ENCODE data around the gene SBNO2. TPM values are rescaled to one million over a fixed set of nuclear protein-coding genes. Genes with fewer than 3 reads are reported as not detected.
"Not testable (repeated sequence)": the region's sequence is repeated elsewhere in the genome, so short reads cannot be mapped to it uniquely, and the experiment has no call there.

SBNO2 gene
- total RNA-seq, 2 experiments from 2014 or later, result 108 to 113 TPM

- no peak overlapping the region for H3K4me3 Mint-ChIP-seq
- CTCF ChIA-PET, result no interaction called here
- H3K9me3 Mint-ChIP-seq (ENCODE audit: low read depth), result no peaks in the 10 kb centered on the region
- POLR2A ChIA-PET, result interaction anchor here (1.0 kb wide), 2 partner anchors 14 to 86 kb away, joined by 4 to 6 read pairs; no protein-coding TSS in a partner anchor
- intact Hi-C loops (cut with DNase I, micrococcal nuclease), result no loop called here
- peaks cover 21% of the 10 kb centered on the region for H3K36me3 Mint-ChIP-seq (ENCODE audit: low read depth)
- H3K4me1 Mint-ChIP-seq, result no peaks in the 10 kb centered on the region
- no peaks in the 10 kb centered on the region for H3K27me3 Mint-ChIP-seq
- ATAC-seq, result no peak
- H3K27ac Mint-ChIP-seq, result no peak overlapping the region
- no peak for DNase-seq
These were observed 57.1 kb downstream of the SBNO2 start for GRCh38 chr19:1116726-1117581.

DNA sequence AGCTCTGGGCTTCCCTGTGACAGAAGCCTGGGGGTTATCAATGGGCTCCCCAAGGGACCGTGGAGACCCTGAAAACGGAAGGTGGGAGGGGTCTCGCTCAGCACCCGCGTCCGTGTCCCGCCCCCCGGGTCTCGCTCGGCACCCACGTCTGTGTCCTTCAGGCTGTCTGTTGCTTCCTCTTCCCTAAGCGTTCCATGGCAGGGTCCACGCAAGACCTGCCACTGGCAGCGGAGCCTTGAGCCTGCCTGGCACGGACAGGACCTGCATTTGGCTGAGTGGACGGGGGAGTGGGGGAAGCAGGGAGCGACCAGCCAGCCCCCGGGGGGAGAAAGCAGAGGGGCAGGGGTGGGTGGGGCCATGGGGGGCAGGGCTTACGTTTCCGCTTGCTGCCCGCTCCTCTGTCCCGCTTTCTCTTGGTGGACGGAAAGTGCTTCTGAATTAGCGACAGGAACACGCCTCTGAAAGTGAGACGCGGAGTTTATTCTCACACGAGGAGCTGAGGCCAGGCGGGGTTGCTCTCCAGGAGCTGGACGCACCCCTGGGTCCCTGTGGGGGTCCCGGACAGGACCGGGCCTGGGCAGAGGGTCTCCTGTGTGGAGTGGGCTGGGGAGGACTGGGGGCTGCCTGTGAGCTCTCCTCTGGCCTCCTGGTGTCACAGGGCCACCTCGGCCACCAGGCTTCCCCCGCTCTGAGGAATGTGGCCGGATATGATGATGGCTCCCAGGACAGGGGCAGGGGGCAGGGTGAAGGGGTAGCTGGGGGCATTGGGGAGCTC is 58.2 kb downstream of the SBNO2 start:
- Mint-ChIP-seq H3K27ac (no peak overlapping the region), H3K9me3 (ENCODE audit: low read depth) (no peaks in the 10 kb centered on the region), H3K27me3 (no peaks in the 10 kb centered on the region), H3K4me1 (no peaks in the 10 kb centered on the region), H3K36me3 (ENCODE audit: low read depth) (peaks cover 11% of the 10 kb centered on the region), H3K4me3 (no peak overlapping the region)
- CTCF ChIA-PET, result interaction anchor here (0.6 kb wide), 1 partner anchor 9 kb away, joined by 3 read pairs; no protein-coding TSS in a partner anchor
- DNase-seq (no peak), ATAC-seq (no peak)
- POLR2A ChIA-PET, result interaction anchor here (1.0 kb wide), 1 partner anchor 15 kb away, joined by 4 read pairs; no protein-coding TSS in a partner anchor
- intact Hi-C loops (cut with DNase I, micrococcal nuclease), result no loop called here

DNA sequence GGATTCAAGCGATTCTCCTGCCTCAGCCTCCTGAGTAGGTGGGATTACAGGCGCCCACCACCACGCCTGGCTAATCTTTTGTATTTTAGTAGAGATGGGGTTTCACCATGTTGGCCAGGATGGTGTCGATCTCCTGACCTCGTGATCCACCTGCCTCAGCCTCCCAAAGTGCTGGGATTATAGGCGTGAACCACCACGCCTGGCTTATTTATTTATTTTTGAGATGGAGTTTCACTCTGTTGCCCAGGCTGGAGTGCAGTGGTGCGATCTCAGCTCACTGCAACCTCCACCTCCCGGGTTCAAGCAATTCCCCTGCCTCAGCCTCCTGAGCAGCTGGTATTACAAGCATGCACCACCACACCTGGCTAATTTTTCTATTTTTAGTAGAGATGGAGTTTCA is 59.3 kb downstream of the SBNO2 start:
- POLR2A ChIA-PET, result interaction anchor here (0.6 kb wide), 1 partner anchor 19 kb away, joined by 3 read pairs; no protein-coding TSS in a partner anchor
- ATAC-seq; CTCF ChIA-PET; H3K27ac Mint-ChIP-seq; H3K4me1 Mint-ChIP-seq; DNase-seq; H3K27me3 Mint-ChIP-seq; H3K4me3 Mint-ChIP-seq; H3K9me3 Mint-ChIP-seq (ENCODE audit: low read depth): not testable (repeated sequence)
- intact Hi-C loops (cut with DNase I, micrococcal nuclease), result loop anchor here (5.0 kb wide), 1 partner anchor 78 kb away; no protein-coding TSS in a partner anchor
- H3K36me3 Mint-ChIP-seq (ENCODE audit: low read depth), result peaks cover 15% of the 10 kb centered on the region

- Mint-ChIP-seq H3K4me3 (no peak overlapping the region), H3K27me3 (no peaks in the 10 kb centered on the region), H3K36me3 (ENCODE audit: low read depth) (peaks cover 15% of the 10 kb centered on the region), H3K9me3 (ENCODE audit: low read depth) (no peaks in the 10 kb centered on the region), H3K27ac (no peak overlapping the region), H3K4me1 (no peaks in the 10 kb centered on the region)
- ATAC-seq (no peak), DNase-seq (no peak)
- intact Hi-C loops (cut with DNase I, micrococcal nuclease), result loop anchor here (1.0 to 5.0 kb wide), 2 partner anchors 78 to 126 kb away; no protein-coding TSS in a partner anchor
- CTCF ChIA-PET, result interaction anchor here (0.6 to 2.7 kb wide), 12 partner anchors 9 to 130 kb away, joined by 3 to 23 read pairs (median 4); partner anchors contain the start of gene ATP5F1D
- POLR2A ChIA-PET, result interaction anchor here (1.0 kb wide), 1 partner anchor 20 kb away, joined by 3 read pairs; no protein-coding TSS in a partner anchor
These were observed 60.0 kb downstream of the SBNO2 start for GRCh38 chr19:1113986-1114483.

GRCh38 chr19:1113030-1113985 is 60.8 kb downstream of the SBNO2 start:
- Mint-ChIP-seq H3K4me3 (no peak overlapping the region), H3K27me3 (no peaks in the 10 kb centered on the region), H3K4me1 (no peaks in the 10 kb centered on the region), H3K9me3 (ENCODE audit: low read depth) (no peaks in the 10 kb centered on the region), H3K27ac (no peak overlapping the region), H3K36me3 (ENCODE audit: low read depth) (peaks cover 13% of the 10 kb centered on the region)
- intact Hi-C loops (cut with DNase I, micrococcal nuclease), result loop anchor here (1.0 to 5.0 kb wide), 2 partner anchors 79 to 127 kb away; no protein-coding TSS in a partner anchor
- POLR2A ChIA-PET, result interaction anchor here (0.8 to 1.1 kb wide), 4 partner anchors 10 to 151 kb away, joined by 3 to 5 read pairs (median 3); partner anchors contain the start of gene ARHGAP45
- ATAC-seq, result peak; percentile 89
- DNase-seq, result peak; percentile 94
- CTCF ChIA-PET, result interaction anchor here (0.6 to 2.7 kb wide), 16 partner anchors 10 to 702 kb away, joined by 3 to 23 read pairs (median 4); partner anchors contain the start of gene ATP5F1D

- DNase-seq (no peak), ATAC-seq (no peak)
- H3K27me3 Mint-ChIP-seq, result no peaks in the 10 kb centered on the region
- ChIA-PET CTCF (interaction anchor here (0.7 to 2.7 kb wide), 7 partner anchors 11 to 128 kb away, joined by 4 to 23 read pairs (median 5); partner anchors contain the start of gene ATP5F1D), POLR2A (interaction anchor here (1.1 to 1.3 kb wide), 2 partner anchors 45 to 156 kb away, joined by 3 read pairs; partner anchors contain the start of gene ARHGAP45)
- H3K9me3 Mint-ChIP-seq (ENCODE audit: low read depth), result no peaks in the 10 kb centered on the region
- peaks cover 11% of the 10 kb centered on the region for H3K36me3 Mint-ChIP-seq (ENCODE audit: low read depth)
- intact Hi-C loops (cut with DNase I, micrococcal nuclease), result loop anchor here (1.0 to 5.0 kb wide), 2 partner anchors 80 to 128 kb away; no protein-coding TSS in a partner anchor
- no peaks in the 10 kb centered on the region for H3K4me1 Mint-ChIP-seq
- no peak overlapping the region for H3K4me3 Mint-ChIP-seq
- H3K27ac Mint-ChIP-seq, result no peak overlapping the region
These were observed 61.6 kb downstream of the SBNO2 start for GRCh38 chr19:1112268-1113029.

DNA sequence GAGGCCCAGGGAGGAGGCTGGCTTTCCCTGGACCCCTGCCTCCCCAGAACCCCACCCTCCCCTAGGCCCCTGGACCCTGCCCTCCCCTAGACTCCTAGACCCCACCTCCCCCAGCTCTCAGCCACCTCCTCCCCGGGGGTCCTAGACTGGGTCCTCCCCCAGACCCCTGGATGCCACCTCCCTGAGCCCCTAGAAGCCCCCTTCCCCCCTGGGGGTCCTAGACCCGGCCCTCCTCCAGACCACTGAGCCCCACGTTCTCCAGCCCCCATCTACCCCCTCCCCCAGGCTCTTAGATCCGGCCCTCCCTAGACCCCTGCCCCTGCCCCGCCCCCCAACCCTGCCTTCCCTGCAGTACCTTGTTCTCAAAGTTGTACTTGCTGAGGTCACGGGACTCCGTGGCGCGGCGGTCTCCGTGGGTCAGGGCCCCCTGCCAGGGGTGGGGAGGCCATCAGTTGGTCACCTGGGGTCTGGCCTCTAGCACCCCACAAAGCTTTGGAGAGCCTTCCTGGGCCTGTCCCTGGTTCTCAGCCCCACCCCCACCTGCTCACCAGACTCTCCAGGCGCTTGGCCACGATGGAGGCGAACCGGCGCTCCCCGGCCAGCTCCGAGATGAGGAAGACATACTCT is 62.3 kb downstream of the SBNO2 start:
- Mint-ChIP-seq H3K4me3 (no peak overlapping the region), H3K36me3 (ENCODE audit: low read depth) (peaks cover 12% of the 10 kb centered on the region), H3K27me3 (no peaks in the 10 kb centered on the region), H3K27ac (no peak overlapping the region), H3K9me3 (ENCODE audit: low read depth) (no peaks in the 10 kb centered on the region), H3K4me1 (peaks cover 2% of the 10 kb centered on the region)
- ChIA-PET POLR2A (interaction anchor here (1.3 kb wide), 1 partner anchor 157 kb away, joined by 3 read pairs; no protein-coding TSS in a partner anchor), CTCF (interaction anchor here (2.7 kb wide), 1 partner anchor 81 kb away, joined by 23 read pairs; no protein-coding TSS in a partner anchor)
- no peak for ATAC-seq
- intact Hi-C loops (cut with DNase I, micrococcal nuclease), result loop anchor here (5.0 kb wide), 1 partner anchor 81 kb away; no protein-coding TSS in a partner anchor
- DNase-seq, result no peak

DNA sequence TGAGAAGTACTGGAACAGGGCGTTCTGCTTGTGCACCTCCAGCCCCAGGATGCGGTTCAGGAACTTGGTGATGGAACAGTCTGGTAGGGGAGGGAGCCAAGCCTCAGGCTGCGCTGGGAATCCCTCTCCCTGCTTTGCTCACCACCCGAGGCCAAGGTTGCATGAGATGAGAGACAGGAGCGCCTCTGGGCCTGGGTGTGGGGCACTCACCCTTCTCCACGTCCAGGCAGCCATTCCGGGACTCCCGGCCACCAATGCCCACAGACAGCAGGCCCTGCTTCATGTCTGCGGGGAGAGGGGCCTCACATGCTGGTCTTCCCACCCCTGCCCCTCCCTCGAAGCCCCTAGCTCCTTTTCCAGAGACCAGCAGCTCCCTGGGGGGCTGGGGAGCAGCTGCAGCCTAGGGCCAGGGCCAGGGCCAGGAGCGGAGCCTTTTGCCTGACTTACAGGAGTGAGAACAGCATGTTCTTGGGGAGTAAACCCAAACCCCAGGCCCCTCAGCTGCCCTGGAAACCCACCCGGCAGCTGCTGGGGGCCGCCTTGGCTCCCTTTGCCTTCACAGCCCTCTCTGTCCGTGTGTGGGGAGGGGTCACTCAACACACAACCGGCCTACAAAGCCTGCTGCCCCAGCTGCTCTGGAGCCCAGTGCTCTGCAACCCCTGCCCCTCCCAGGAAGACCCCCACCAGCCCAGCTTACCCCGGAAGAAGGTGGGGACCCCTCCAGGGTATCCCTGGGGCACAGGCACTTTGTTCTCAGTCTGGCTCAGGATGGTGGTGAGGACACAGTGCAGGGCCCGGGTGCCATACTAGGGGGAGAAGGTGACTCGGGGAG is 63.0 kb downstream of the SBNO2 start:
- H3K4me1 Mint-ChIP-seq, result peaks cover 4% of the 10 kb centered on the region
- H3K27ac Mint-ChIP-seq, result no peak overlapping the region
- no peak for DNase-seq
- ATAC-seq, result no peak
- peaks cover 14% of the 10 kb centered on the region for H3K36me3 Mint-ChIP-seq (ENCODE audit: low read depth)
- H3K27me3 Mint-ChIP-seq, result no peaks in the 10 kb centered on the region
- no peaks in the 10 kb centered on the region for H3K9me3 Mint-ChIP-seq (ENCODE audit: low read depth)
- no peak overlapping the region for H3K4me3 Mint-ChIP-seq
- intact Hi-C loops (cut with DNase I, micrococcal nuclease), result loop anchor here (5.0 kb wide), 1 partner anchor 81 kb away; no protein-coding TSS in a partner anchor
- CTCF ChIA-PET, result no interaction called here
- POLR2A ChIA-PET, result interaction anchor here (1.3 kb wide), 1 partner anchor 158 kb away, joined by 3 read pairs; no protein-coding TSS in a partner anchor
